Stomach (tissue), 4 donors: ENCODE data around the gene PSTPIP2.

Experiments used
- CTCF ChIP-seq, 7 experiments: fragments of 450-650 bp in 4 of 7; fragments of 200-600 bp in 3 of 7; sonication (generic) in 3 of 7; IDR thresholded peaks; one replicate each; pipeline ENCODE4 v1.5.1; 2016 to 2019; ENCODE audit warnings: antibody characterized with exemption in 7 of 7, control low read depth in 2 of 7, mild to moderate bottlenecking in 1 of 7
- EP300 ChIP-seq: sonication (generic); formaldehyde crosslinking; IDR thresholded peaks from one replicate; pipeline ENCODE4 v1.6.1; 2017; ENCODE audit warnings: antibody characterized with exemption
- POLR2A ChIP-seq, 4 donors: fragments of 450-650 bp; IDR thresholded peaks; one replicate each; pipeline ENCODE4 v1.6.1; 2016; ENCODE audit warnings: antibody characterized with exemption in 4 of 4, control low read depth in 2 of 4, mild to moderate bottlenecking in 1 of 4, moderate library complexity in 1 of 4
- POLR2AphosphoS5 ChIP-seq, 3 donors: sonication (generic); formaldehyde crosslinking; IDR thresholded peaks; one replicate each; pipeline ENCODE4 v1.6.1; 2016; ENCODE audit warnings: antibody characterized with exemption in 3 of 3

- no peak for TF ChIP-seq CTCF (IDR thresholded peaks at IDR 0.05)
- TF ChIP-seq POLR2A (IDR thresholded peaks at IDR 0.05): no peak
- no peak for TF ChIP-seq POLR2AphosphoS5 (IDR thresholded peaks at IDR 0.05)
- TF ChIP-seq EP300: no peak
Observed at GRCh38 chr18:46097431-46097800, 25.4 kb upstream of the PSTPIP2 start.
